Fibroblast of skin of left quadriceps (primary cell): ENCODE data around the gene COL23A1.
"Not testable (repeated sequence)": the region's sequence is repeated elsewhere in the genome, so short reads cannot be mapped to it uniquely, and the experiment has no call there.

Experiments
- DNase-seq, 2 experiments: peaks; one replicate each; pipeline ENCODE4 v3.0.0-alpha.2; 2013; ENCODE audit warnings: low read depth in 2 of 2

COL23A1 gene

DNA sequence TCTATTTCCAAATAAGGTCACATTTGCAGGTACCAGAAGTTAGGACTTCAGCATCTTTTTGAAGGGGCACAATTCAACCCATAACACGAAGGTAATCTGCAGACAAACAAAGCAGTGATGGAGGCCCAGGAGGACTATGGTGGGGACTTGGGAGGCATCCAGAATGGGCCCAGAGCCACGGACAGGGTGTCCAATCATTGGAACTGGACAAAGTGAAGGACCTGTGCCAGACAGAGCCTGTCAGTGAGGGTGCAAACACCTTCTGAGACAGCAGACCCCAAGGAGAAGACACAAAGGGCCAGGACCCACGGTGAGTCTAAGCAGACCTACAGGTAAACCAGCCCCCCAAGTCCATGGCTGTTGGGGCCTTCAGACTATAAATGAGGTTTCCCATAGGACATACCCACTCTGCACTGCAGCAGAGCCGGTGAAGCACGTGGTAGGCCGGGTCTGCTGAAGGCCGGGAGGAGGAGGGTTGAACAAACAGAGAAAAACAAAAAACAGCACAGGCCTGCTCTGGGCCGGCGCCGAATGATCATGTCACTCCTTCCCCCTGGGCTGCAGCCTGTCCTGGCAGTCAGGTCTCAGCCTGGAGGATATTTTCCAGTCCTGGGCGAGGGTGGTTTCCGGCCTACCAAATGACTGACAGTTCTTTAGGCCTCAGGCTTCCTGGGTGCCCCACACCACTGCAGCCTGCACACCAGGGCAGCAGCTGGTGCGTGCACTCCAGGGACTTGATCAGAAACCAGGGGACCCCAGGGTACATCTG, 84.4 kb downstream of the COL23A1 start:
- DNase-seq: no peak

DNA sequence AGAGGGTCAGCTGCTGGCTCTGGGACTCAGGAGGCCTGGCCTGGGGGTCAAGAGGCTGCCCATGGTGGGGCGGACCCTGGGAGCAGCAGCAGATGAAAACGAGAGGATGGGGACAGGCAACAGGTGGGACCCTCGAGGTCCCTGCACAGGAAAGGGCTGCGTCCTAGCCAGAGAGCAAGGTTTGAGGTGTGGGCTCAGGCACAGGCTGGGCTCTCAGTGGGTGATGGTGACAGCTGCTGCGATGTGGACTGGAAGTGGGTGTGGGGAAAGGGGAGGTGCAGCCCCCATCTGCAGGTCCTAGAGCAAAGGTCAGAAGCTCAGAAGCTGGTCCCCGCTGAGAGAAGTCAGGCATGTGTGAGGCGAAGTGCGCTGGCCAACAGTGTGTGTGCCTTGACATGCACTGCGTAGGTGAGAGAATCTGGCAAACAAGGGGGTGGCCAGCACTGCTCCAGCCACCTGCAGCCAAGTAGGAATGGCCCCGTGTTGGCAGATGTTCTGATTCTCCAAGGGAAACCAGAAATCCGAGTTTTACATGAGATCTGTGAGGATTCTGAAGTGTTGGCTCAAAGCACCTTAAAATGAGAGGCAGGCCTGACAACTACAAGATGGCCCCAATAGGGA, 85.7 kb downstream of the COL23A1 start:
- no peak for DNase-seq

DNA sequence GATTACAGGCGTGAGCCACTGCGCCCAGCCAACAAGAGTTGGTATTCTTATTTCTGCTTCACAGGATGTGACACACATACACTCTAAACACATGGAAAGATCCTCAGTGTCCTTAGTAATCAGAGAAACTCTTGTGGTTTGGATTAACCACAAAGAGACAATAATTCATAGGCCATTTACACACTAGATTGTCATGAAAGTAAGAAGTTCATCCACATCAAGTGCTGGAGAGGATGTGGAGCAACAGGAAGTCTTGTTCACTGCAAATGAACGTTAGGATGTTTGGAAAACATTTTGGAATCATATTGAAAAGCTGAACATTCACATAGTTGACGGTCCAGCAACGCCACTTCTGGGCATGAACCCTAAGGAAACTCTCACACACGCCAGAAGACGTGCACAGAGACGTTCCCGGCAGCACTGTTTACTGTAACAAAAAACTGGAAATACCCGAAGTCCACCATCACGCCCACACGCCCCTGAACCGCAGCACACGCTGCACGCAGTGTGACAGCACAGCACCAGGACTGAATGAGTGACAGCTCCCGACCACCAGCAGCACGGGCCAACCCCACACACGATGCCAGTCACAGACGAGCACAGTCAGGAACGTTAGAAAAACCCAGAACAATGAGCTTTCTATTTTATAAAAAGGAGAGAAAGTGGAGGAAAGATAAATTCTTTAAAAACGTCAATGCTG, 87.6 kb downstream of the COL23A1 start:
- DNase-seq: peak in 1 of 2 experiments; percentile 17

DNA sequence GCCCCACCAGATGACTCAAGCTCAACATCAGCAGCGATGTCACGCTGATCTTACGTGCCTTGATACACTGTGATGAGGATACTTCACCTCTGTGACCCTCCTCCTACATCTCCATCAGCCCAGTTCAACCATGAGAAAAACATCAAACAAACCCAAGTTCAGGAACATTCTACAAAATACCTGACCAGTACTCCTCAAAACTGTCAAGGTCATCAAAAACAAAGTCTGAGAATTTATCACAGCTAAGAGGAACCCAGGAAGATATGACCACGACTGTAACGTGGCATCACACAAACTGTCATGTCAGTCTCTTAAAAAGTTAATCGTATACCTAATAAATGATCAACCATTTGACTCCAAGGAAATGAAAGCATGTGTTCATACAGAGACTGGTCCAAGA, 90.8 kb downstream of the COL23A1 start:
- no peak for DNase-seq

DNA sequence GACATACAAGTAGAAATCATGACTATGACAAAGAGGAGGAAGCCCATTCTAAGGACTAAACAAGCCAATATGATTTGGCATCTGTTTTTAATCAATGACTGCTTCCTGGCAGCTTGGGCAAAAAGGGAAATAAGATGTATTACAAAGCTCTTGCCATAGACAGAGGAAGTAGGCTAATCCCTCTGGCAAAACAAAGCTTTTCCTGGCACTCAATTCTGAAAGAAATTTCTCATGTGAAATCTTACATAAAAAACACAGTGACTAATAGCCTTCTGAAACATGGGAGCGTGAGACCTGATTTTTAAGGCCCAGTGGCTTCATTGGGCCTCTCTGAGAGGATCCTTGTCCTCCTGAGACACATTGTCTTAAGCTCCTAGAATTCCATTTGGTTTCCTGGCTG, 93.6 kb downstream of the COL23A1 start:
- DNase-seq: peak; percentile 20 to 21

DNA sequence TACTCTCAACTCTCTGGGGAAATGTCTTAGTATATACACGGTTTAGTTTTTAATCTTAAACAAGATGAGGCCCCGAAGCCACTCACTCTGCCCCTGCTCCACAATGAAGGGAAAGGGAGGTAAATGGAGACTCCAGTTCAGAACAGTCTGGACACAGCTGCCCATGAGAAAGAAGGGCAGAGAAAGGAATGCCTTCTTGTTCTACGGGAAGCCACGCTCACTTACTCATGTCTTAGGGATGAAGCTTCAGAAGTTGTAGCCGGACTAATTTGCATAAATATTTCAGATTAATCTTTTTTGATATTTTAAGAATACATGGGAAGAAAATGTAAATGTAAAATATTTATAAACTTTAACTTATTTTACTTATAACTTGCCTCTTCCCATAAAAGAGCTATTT, 94.0 kb downstream of the COL23A1 start:
- no peak for DNase-seq

DNA sequence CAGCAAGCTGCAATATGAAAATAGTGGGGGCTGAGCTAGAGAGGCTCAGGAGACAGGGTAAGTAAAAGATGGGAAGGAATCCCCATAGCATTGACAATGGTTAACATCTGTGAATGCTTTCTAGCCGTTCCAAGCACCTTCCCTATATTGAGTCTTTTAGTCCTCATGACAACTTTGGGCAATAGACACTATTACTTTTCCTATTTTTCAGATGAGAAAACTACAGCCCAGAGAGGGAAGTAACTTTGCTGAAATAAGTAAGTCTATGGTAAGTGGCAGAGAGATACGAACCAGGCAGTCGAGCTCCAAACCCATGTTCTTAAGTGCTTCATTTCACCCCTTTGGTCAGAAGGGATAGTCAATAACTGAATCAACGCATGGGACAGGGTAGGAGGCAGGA, 94.5 kb downstream of the COL23A1 start:
- no peak for DNase-seq

DNA sequence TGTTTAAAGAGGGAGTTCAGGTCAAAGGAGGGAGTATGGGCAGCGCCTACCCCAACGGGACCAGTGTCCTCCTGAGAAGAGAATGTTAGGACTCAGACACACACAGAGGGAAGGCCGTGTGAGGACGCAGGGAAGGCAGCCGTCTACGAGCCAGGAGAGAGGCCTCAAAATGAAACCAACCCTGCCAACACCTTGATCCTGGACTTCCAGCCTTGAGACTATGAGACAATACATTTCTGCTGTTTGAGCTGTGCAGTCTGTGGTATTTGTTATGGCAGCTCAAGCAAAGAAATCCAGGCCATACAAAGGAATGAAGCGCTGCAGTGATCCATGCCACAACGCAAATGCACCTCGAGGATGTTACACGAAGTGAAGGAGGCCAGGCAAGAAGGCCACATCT, 97.9 kb downstream of the COL23A1 start:
- DNase-seq: no peak

DNA sequence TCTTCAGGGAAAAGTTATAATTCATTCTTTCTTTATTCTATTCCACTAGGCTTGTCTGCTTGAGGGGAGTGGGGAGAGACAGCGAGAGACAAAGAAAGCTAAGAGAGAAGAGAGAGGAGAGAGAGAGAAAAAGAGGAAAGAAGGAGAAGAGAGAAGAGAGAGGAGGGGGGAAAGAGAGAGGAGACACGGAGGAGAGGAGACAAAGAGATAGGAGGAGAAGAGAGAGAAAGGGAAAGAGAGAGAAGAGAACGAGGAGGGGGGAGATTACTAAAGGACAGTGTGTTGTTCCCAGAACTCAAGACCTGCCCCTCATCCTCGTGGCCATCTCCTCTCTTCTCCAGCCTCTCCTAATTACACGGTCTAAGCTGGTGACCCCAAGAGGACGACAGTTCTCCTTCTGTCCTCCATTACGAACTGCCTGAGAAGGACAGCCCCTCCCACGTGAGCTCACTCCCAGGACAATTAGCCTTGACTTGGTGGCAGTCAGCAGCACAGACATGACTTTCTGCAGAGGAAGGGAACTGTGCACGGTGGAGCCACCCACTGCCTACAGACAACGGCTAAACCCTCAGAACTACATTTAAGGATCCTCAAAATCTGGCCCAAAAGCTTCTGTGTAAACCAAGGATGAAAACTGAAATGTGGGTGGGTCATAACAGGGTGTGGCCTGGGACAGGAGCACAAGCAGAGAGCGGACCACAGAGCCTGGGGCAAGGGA, 99.1 kb downstream of the COL23A1 start:
- no peak for DNase-seq

DNA sequence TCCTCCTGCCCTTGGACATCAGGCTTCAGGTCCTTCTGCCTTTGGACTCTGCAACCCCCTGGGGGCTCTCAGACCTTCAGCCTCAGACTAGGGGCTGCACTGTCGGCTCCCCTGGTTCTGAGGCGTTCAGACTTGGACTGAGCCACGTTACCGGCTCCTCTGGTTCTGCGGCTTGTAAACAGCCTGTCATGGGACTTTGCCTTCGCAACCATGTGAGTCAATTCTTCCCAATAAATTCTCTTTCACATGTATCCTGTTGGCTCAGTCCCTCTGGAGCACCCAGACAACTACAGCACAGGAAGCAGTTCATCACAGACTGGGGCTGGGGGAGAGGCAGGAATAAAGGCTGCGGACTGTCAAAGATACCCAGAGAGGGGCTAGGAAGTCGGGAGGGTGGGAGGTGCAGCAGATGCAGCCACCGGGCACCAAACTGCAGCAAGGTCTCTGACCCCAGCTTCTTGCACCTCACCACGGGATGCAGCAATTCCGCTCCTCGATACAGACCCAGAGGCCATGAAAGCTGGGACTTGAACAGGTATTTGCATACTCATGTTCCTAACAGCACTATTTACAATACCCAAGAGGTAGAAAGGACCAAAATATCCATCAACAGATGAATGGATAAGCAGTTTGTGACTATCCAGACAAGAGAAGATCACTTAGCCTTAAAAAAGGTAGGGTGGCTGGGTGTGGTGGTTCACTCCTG, 100.8 kb downstream of the COL23A1 start:
- no peak for DNase-seq

DNA sequence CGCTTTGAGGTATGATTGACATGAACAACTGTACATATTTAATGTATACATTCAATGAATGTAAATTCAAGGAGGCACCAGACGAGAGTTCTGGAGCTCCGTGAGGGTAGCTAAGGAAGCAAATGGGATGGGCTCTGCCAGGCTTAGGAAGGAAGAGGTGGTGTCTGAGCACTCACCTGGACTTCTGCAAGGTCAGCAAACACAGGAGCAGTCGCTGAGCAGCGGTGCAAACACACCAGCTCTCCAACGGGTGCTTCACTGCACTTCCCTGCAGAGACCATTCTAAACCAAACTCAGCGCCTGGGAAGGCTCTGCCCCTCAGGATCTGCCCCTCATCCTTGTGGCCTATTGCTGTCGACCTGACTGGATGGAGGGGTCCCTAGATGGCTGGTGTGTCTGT, 101.5 kb downstream of the COL23A1 start:
- DNase-seq: no peak

DNA sequence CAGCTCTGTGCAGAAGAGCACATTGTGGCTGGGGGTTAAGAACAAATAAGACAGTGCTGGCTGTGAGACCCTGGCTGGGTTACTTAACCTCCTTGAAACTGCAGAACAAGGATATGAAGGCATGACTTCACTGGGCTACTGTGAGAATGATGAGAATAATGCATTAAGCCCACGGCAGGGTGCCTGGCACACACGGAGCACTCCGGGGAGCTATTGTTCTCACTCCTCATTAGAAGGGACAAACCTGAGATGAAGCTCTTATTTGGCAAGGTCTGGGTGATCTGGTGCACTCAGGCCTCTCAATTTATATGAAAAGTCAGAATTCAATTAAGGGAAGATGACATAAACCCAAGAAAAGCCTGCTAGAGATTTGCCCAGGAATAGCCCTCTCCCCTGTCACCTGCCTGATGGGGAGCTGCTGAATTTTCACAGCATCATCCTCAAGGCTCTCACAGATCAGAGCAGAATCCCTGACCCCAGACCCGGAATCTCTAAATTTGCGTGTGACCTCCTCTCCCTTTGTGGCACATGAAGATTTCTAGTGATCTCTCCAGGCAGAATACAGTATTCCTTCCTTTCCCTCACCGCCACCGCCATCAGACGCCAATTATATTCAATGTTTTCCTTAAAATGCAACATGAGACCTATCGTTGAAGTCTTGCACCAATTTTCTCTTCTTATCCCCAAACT, 102.1 kb downstream of the COL23A1 start:
- DNase-seq: no peak

DNA sequence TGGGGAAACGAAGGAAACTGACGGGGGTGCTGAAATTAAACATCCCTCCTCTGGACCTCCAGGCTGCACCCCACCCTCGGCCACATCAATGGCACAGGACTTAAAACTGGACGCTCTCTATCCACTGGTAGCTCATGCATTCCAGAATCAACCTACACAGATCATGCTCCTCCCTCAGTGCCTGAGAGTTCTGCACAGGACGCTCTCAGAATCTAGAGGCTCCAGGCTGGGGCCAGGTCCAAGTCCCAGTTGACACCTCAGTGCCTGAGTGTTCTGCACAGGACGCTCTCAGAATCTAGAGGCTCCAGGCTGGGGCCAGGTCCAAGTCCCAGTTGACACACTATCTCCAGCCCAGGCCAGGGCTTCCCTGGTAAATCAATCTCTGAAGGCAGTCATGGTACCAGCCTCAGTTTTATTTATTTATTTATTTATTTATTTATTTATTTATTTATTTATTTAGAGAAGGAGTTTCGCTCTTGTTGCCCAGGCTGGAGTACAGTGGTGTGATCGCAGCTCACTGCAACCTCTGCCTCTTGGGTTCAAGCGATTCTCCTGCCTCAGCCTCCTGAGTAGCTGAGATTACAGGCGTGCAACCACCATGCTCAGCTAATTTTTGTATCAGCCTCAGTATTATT, 103.2 kb downstream of the COL23A1 start:
- DNase-seq: not testable (repeated sequence)

DNA sequence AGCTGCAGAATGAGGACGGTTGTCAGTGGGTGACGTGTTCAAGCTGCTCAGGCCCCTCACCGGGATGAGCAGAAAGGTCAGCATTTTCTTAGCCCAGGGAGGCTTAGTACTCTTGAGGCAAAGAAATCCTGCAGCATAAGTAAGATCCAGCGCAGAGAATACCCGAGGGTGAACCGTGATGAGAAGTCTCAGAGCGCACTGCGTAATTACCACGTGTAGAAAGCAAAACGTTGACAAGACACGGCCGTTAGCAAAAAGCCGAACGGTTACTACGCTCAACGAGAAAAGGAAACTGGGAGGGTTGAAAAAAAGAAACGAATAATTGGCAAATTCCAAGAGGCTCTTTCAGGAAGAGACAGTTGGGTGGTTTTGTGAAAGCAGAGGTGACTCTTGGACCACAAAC, 104.0 kb downstream of the COL23A1 start:
- no peak for DNase-seq

DNA sequence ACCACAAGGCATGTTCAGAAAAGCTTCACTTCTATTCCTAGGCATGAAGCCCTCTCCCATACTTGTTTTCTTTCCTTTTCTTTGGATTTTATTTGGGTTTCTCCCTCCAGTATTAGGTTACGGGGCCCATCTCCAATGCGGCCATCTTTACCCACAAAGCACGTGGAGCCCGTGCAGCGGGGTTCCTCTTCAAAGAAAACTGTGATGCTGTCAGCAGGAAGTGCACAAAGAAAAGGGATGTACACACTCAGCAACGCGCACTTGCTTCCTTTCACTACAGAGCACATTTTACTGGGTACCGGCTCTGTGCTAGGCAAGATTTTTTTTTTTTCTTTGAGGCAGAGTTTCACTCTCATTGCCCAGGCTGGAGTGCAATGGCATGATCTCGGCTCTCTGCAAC, 106.6 kb downstream of the COL23A1 start:
- no peak for DNase-seq

DNA sequence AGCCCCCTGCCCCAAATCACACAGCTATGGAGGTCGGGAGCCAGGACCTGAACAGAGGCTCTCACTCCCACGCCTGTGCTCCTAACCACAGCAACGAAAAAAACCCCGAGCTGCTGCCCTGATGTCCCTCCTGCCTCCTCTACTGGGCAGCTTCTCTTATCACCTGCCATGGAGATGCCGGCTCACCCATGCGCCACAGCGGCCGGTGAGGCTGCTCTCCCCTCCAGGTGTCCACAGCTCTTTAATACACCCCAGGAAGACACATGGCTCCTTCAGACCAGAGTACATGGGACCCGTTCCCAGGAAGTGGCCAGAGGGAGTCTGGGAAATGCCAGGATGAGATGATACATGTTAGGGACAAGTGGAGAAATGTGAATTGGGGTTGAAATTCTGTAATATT, 110.9 kb downstream of the COL23A1 start:
- DNase-seq: no peak

DNA sequence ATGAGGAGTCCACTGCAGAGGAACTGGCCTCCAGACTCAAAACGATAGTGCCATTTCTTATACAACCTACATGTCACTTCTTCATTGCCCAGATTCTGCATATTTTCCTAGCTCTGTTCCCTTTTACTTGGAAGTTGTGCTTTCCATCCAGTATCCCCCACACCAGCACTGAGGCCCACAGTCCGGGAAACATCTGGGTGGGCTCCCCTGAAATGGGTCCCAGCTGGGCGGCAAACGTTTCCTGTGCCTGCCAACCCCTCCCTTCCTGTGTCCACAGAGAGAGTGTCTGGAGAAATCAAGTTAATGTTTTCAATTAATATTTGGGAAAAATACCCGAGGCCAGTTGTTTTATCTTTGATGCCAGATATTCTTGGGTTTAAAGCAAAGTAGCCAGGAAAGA, 111.8 kb downstream of the COL23A1 start:
- DNase-seq: no peak

DNA sequence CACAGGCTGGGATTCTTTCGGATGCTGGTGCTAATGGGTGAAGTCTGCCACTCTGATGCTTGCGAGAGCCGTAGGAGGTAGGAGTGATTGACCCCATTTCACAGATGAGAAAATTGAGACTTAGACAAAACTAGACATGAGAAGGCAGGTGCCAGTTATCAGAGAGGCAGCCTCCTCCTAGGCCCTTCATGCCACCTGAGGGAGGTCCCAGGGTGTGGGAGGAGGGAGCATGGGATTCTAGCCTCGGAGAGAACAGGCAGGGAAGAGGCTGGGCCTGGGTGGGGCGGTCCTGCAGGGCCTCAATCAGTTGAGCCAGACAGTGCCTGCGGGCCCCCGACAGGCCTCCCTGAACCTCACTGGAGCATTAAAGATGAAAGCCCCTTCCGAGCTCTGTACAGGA, 112.4 kb downstream of the COL23A1 start:
- DNase-seq: no peak

DNA sequence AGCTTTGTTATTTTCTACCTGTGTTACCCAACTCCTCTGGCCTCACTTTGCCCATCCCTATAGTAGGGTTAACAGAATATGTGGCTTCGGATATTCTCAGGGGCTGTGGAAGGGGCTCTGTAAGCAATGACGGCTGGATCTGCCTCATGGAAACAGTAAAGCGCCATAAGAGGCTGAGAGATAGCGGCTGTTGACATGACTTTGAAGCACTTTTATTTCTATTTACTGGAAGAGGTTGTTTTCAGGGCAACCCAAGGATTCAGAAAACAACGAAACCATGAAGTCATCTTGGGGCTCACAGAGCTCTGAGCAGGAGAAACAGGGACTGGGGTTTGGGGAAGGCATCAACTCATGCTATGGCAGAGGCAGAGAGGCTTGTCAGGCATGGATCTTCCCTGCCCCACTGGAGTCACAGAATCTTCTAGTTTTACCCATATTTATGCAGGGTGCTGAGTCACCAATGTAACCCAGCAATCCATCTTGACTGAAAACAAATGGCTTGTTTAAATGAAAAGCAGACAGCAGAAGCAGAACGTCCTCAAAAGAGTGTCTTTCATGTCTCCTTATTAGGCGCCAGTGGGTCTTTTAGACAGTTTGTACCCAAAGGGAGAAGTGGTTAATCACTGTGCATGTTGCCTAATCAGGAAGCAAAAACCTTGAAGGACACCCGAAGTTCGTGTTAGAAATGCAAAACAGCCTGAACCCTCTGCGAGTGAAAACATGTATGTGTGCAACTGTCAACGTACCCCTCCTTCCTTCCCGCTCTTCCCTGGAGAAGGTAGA, 113.0 kb downstream of the COL23A1 start:
- peak; percentile 34 to 42 for DNase-seq

DNA sequence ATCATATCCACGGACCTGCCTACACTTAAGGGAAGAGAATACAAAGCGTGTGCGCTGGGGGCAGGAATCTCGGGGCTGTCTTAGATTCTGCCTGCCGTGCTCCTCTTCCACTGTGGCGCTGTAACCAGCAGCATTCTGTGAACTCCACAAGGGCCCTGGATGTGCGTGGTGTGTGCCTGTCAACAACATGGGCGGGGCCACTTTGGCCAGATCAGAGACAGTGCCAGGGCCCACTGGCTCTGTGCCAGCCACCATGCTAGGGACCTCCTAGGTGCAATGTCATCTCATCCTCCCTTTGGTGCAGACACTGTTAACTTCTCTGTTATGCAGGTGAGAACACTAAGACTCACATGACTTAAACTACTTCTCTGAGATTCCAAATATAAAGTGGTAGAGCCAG, 113.7 kb downstream of the COL23A1 start:
- no peak for DNase-seq
